Choroid plexus epithelial cell (primary cell): ENCODE measurements around the gene CCDC167.
"Not testable (repeated sequence)": the region's sequence is repeated elsewhere in the genome, so short reads cannot be mapped to it uniquely, and the experiment has no call there.

Experiments used
- DNase-seq: peaks from one replicate; pipeline ENCODE4 v3.0.0-alpha.2; 2010; ENCODE audit warnings: low read depth
- H3K4me3 ChIP-seq: 2 replicates; pipeline ENCODE4 v1.5.1; 2011; ENCODE audit warnings: low read depth, mild to moderate bottlenecking, control low read depth, low read length, moderate library complexity
- CTCF ChIP-seq: conservative IDR thresholded peaks from 2 replicates; pipeline ENCODE4 v1.5.1; 2011; ENCODE audit warnings: low read depth, mild to moderate bottlenecking, control low read depth, inconsistent platforms, low read length, moderate library complexity

Gene CCDC167

GRCh38 chr6:37503309-37503965, 3.7 kb upstream of the CCDC167 start:
- TF ChIP-seq CTCF, result no peak
- no peak for DNase-seq
- no peak overlapping the region for H3K4me3 ChIP-seq

GRCh38 chr6:37502703-37503291, 3.1 kb upstream of the CCDC167 start:
- no peak overlapping the region for H3K4me3 ChIP-seq
- no peak for DNase-seq

GRCh38 chr6:37501632-37502491, 2.2 kb upstream of the CCDC167 start:
- no peak overlapping the region for H3K4me3 ChIP-seq
- DNase-seq, result no peak
- TF ChIP-seq CTCF, result no peak

More at GRCh38 chr6:37502703-37503291, 3.1 kb upstream of the CCDC167 start:
- TF ChIP-seq CTCF, result no peak

GRCh38 chr6:37500904-37501303, 1.2 kb upstream of the CCDC167 start:
- not testable (repeated sequence) for H3K4me3 ChIP-seq, DNase-seq

GRCh38 chr6:37500294-37500608, 558 bp upstream of the CCDC167 start:
- TF ChIP-seq CTCF, result no peak
- no peak overlapping the region for H3K4me3 ChIP-seq
- no peak for DNase-seq

- TF ChIP-seq CTCF, result no peak
- DNase-seq, result no peak
- no peak overlapping the region for H3K4me3 ChIP-seq
These were observed 2.5 kb downstream of the CCDC167 start for GRCh38 chr6:37496951-37497885.
